ENCODE results near the gene RGMA.

The RGMA gene, protein sequence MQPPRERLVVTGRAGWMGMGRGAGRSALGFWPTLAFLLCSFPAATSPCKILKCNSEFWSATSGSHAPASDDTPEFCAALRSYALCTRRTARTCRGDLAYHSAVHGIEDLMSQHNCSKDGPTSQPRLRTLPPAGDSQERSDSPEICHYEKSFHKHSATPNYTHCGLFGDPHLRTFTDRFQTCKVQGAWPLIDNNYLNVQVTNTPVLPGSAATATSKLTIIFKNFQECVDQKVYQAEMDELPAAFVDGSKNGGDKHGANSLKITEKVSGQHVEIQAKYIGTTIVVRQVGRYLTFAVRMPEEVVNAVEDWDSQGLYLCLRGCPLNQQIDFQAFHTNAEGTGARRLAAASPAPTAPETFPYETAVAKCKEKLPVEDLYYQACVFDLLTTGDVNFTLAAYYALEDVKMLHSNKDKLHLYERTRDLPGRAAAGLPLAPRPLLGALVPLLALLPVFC

GRCh38 chr15:93088981-93089726, at the start of gene RGMA:
RGMA (minus strand) TSS chr15:93089211; CDS start chr15:93088932, 279 bp downstream.
- DNase-seq (ENCODE audit: low read depth): no peak

DNA sequence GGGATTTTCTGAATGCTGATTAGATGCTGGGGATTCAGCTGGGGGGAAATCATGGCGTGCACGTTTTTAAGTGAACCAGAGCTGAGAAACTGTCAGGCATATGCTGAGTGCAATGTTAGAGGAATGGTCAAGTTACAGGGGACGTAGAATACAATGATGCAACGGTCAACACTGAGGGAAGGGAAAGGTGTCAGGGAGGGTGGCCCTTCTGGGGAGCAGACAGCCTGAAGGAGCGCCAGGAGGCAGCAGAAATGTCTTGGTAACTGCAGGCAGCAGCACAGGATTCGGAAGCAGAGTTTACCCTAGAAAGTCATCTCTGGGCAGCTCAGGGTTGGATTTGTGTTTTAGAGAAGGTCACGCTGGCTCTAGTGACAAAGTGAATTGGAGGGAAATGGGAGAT, 47.6 kb upstream of the RGMA start:
- DNase-seq (ENCODE audit: low read depth): no peak

DNA sequence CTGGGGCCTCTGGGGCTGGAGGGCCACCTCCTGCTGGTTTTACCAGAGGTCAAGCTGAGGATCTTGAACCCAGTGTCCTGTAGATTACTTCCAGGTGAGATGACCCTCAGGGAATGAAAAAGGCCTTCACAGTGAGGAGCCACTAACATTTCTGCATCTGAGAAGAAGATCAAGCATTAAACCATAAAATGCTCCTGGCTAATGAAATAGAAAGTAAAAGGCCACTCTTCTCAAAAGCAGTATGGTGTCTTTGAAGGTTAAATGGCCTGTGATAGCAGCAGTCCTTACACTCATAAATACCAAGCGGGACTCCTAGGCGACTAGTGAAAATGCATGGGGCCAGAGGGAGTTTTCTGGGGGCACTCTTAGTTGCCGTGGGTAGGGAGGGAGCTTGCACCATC, 47.0 kb upstream of the RGMA start:
- DNase-seq (ENCODE audit: low read depth): no peak

DNA sequence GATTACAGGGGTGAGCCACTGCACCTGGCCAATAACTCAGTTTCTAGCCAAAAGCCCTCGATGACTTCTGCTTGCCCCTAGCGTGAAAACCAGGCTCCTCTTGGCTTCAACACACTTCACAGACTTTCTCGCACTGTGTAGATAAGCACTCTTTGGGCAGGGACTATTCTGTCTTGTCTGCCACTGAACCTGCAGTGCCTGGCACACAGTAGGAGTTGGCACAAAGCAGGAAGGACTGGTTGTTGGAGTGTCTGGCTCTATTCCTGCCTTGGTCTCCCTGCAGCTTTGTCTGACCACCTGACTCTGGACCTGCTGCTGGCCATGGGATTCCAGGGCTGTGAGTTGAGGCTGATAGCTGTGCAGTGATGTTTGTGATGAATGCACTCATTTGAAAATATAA, 46.4 kb upstream of the RGMA start:
- DNase-seq (ENCODE audit: low read depth): no peak

DNA sequence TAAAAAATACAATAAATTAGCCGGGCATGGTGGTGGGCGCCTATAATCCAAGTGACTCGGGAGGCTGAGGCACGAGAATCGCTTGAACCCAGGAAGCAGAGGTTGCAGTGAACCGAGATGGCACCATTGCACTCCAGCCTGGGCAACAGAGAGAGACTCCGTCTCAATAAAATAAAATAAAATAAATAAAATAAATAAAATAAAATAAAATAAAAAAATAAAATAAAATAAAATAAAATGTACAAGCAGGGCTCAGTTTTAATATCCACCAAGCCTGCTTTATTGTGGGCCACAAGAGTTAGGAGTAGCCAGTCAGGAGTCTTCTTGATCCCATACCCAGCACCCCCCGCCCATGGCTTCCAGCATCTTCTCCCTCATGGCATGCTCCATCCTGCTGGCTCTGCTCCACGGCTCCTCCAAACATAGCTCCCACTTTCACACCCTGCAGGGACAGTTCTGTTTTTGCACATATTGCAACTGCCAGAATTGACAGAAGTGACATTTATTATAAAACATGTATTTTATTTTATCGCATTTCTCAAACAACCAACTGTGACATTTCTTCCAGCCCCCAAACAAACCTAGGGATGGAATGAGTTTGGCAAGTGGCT, 42.6 kb upstream of the RGMA start:
- no peak for DNase-seq (ENCODE audit: low read depth)

GRCh38 chr15:93129702-93130488, 40.9 kb upstream of the RGMA start:
- no peak for DNase-seq (ENCODE audit: low read depth)

- DNase-seq (ENCODE audit: low read depth): no peak
Measured at GRCh38 chr15:93127286-93127685, 38.3 kb upstream of the RGMA start.

DNA sequence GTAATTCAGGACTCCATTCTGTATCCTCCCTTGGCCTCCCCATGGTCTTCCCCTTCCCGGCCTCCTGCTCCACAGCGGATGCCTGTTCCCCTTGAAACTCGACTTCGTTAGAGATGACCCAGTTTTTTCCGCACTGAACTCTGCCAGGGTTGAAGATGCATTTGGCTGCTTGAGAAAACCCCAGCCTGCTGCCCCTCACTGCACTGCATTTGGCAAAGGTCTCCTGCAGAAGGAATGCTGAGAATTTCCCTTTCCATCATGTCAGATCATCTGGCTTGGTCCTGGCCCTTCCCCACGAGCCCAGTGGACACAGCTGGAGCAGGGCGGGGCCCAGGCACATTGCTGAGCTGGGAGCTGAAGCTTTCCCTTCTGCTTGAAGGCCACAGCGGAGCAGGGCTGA, 37.6 kb upstream of the RGMA start:
- DNase-seq (ENCODE audit: low read depth): no peak

DNA sequence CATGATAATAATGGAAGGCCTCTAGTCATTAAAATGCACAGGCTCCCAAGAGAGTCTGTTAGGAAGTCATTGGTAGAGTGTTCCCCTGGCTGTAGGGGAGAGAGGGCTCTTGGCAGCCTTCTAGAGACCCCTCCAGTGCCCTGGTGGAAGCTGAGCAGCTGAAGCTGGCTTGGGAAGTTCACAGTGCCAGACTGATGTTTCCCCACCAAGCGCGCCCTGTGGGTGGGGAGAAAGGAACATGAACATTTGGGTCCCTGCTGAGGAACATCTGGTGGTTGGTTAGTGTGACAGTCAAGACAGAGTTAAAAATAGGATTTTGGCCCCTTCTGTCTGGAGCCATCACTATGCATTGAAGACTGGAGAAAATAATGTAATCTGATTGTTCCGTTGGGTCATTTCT, 37.1 kb upstream of the RGMA start:
- no peak for DNase-seq (ENCODE audit: low read depth)

DNA sequence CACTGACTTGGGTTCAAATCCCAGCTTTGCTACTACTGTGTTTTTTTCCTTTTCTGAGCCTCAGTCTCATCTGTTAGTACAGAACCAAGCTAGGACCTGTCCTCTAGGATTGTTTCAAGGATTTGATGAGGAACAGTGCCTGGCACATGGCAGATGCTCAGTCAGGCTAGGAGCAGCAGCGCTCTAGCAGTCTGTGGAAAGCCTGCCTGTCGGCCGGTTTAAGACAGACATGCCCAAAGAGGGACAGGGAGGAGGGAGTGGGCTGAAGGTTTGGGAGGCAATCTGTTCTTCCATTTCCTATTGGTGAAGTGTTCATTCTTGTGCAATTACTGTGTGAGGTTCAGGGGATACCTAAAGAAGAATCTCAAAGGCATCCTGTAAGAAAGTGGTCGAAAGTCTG, 35.1 kb upstream of the RGMA start:
- no peak for DNase-seq (ENCODE audit: low read depth)

- no peak for DNase-seq (ENCODE audit: low read depth)
Measured at GRCh38 chr15:93121973-93122910, 33.2 kb upstream of the RGMA start.

DNA sequence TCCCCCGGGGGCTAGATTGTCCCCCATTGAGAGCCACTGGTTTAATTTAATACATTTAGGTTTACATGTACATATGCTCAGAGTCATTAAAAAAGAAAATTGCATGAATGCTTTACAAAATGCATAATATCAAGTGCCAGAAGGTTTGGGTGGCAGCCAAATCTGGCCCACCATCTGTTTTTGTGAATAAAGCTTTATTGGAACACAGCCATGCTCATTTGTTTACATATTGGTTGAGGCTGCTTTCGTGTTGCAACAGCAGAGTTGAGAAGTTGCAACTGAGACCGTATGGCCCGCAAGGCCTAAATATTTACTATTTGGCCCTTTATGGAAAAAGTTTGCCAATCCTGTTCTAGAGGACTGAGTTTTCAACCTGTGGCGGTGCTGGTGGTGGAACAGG, 32.1 kb upstream of the RGMA start:
- DNase-seq (ENCODE audit: low read depth): no peak

DNA sequence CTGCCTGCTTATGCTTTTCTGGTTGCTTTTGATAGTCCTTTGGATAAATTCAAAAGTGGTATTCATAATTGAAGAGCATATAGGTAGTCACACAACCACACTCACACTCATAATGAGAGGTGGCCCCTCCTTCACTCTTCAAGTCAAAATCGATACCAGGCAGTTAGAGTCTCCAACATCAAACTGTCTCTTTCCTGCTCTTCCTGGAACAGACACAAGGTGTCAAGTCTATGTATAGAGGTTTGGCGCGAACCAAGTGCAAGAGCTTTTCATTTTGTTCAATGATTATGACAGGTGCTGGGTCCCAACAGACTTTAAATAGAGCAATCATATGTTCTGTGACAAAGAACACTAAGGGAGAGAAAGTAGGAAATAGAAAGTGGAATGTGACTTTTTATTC, 29.9 kb upstream of the RGMA start:
- DNase-seq (ENCODE audit: low read depth): no peak

GRCh38 chr15:93111451-93111850, 22.4 kb upstream of the RGMA start:
- no peak for DNase-seq (ENCODE audit: low read depth)

GRCh38 chr15:93110502-93111040, 21.6 kb upstream of the RGMA start:
- no peak for DNase-seq (ENCODE audit: low read depth)

- DNase-seq (ENCODE audit: low read depth): no peak
Measured at GRCh38 chr15:93109336-93110102, 20.5 kb upstream of the RGMA start.

GRCh38 chr15:93107646-93108045, 18.6 kb upstream of the RGMA start:
- no peak for DNase-seq (ENCODE audit: low read depth)

DNA sequence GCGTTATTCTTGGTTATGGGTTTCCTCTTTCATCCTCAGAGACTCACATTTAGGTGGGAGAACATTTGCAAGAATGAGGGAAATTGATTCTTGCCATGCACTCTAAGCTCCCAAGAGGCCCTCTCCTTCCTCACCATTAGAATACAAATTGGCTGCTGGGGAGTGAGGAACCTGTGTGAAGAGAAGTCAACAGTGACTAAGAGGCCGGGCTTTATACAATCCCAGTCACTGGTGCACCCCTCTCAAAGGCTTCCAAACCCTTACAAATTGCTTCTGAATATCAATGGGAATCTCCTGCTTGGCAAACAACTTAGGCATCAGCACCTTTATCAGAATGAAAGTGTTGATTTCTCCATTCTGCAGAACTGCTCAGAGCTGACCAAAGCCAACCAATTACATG, 16.5 kb upstream of the RGMA start:
- no peak for DNase-seq (ENCODE audit: low read depth)

GRCh38 chr15:93103823-93104222, 14.8 kb upstream of the RGMA start:
- no peak for DNase-seq (ENCODE audit: low read depth)

- no peak for DNase-seq (ENCODE audit: low read depth)
Measured at GRCh38 chr15:93102211-93102610, 13.2 kb upstream of the RGMA start.

Data from ELR (cell line).